ENCODE measurements around the gene PRRT3. TPM values are rescaled to one million over a fixed set of nuclear protein-coding genes. Genes with fewer than 3 reads are reported as not detected.

The PRRT3 gene
- total and polyA plus RNA-seq, 2 donors (not counting 3 experiments of a cell fraction or from before 2014, with no cell fraction given), result 1.5 TPM

- Histone ChIP-seq H2AFZ (ENCODE audit: low read depth, low read length) (no peak overlapping the region), H3K79me2 (ENCODE audit: control insufficient read depth, insufficient read depth, low read length) (no peaks in the 10 kb centered on the region), H3K9me3 (replicated peaks; ENCODE audit: control insufficient read depth, insufficient read depth, low read length) (no peaks in the 10 kb centered on the region), H3K4me2 (ENCODE audit: insufficient read depth, low read length) (no peak overlapping the region), H3K9me1 (replicated peaks; ENCODE audit: control insufficient read depth, extremely low read depth, insufficient read depth, low read length) (no peaks in the 10 kb centered on the region), H3K27ac (ENCODE audit: insufficient read depth, low read depth, low read length) (no peak overlapping the region), H3K4me1 (ENCODE audit: control insufficient read depth, extremely low read depth, insufficient read depth, low read length) (peaks cover 7% of the 10 kb centered on the region), H3K4me3 (replicated peaks in 1 of 3; ENCODE audit: insufficient read depth in 1 of 3, low read depth in 1 of 3, low read length in 3 of 3) (no peak overlapping the region), H3K27me3 (ENCODE audit: control insufficient read depth in 2 of 2, insufficient read depth in 2 of 2, low read length in 2 of 2) (no peaks in the 10 kb centered on the region), H3K36me3 (ENCODE audit: control insufficient read depth in 2 of 2, extremely low read depth in 1 of 2, insufficient read depth in 2 of 2, low read length in 2 of 2) (no peaks in the 10 kb centered on the region), H4K20me1 (replicated peaks; ENCODE audit: control insufficient read depth, extremely low read depth, insufficient read depth, low read length) (no peaks in the 10 kb centered on the region), H3K9ac (replicated peaks; ENCODE audit: extremely low read depth, insufficient read depth, low read length) (no peak overlapping the region)
- no peak for DNase-seq (ENCODE audit: low read depth, low spot score)
- ChIA-PET POLR2A (no interaction called here), CTCF (no interaction called here)
- intact Hi-C loops (cut with micrococcal nuclease) (no loop called here), dilution Hi-C loops (cut with MboI; ENCODE audit: extremely low pct_ligation_motif_present, low sequenced_read_pairs) (no loop called here)
- BruUV-seq (replicated peaks), result no TSS peak
- FAIRE-seq, result no peak
- TF ChIP-seq EZH2 (IDR thresholded peaks at IDR 0.05; ENCODE audit: borderline replicate concordance, low read depth, low read length, severe bottlenecking) (no peak), MYC (IDR thresholded peaks at IDR 0.05; ENCODE audit: low read depth, low read length) (no peak), MAX (IDR thresholded peaks at IDR 0.05; ENCODE audit: insufficient read depth, insufficient read length) (no peak), CTCF (IDR thresholded peaks at IDR 0.05; ENCODE audit: extremely low read depth in 1 of 2, insufficient read depth in 1 of 2, low read depth in 1 of 2, low read length in 2 of 2) (no peak), GATA2 (IDR thresholded peaks at IDR 0.05; ENCODE audit: insufficient read depth, insufficient read length, low read depth, low read length) (no peak), JUN (IDR thresholded peaks at IDR 0.05; ENCODE audit: borderline replicate concordance, insufficient read depth, insufficient read length, low read depth) (no peak), FOS (IDR thresholded peaks at IDR 0.05; ENCODE audit: borderline replicate concordance, insufficient read depth, low read length) (no peak)
Observed at GRCh38 chr3:9951126-9951525, 1.1 kb downstream of the PRRT3 start.
